ENCODE results near the gene EPB41L3. TPM values are rescaled to one million over a fixed set of nuclear protein-coding genes. Genes with fewer than 3 reads are reported as not detected.
"Not testable (repeated sequence)": the region's sequence is repeated elsewhere in the genome, so short reads cannot be mapped to it uniquely, and the experiment has no call there.

Gene EPB41L3
- total RNA-seq, 1 experiment from 2014 or later = 0.36 TPM

GRCh38 chr18:5488844-5489243 is 55.0 kb downstream of the EPB41L3 start:
- ATAC-seq = no peak
- BruUV-seq (replicated peaks) = no TSS peak
- CTCF ChIA-PET = no interaction called here
- no peaks in the 10 kb centered on the region for H3K4me1 ChIP-seq (ENCODE audit: control insufficient read depth, insufficient read depth, low read length)
- TF ChIP-seq TCF7L2 (IDR thresholded peaks at IDR 0.05; ENCODE audit: low read depth, low read length) (no peak), SIN3A (IDR thresholded peaks at IDR 0.05; ENCODE audit: borderline replicate concordance, insufficient read depth, low read depth, low read length) (no peak)
- H3K36me3 ChIP-seq (ENCODE audit: control insufficient read depth, insufficient read depth, low read length) = no peaks in the 10 kb centered on the region
- intact Hi-C loops (cut with micrococcal nuclease; ENCODE audit: unreplicated experiment) (no loop called here), in situ Hi-C loops (cut with HindIII; ENCODE audit: low pct_unique_long_range_greater_than_20kb, low sequenced_read_pairs) (no loop called here)
- DNase-seq (ENCODE audit: low read depth, low spot score) = no peak
- H3K4me3 ChIP-seq (ENCODE audit: low read depth in 2 of 2, low read length in 2 of 2) = no peak overlapping the region
- no peaks in the 10 kb centered on the region for H3K9me3 ChIP-seq (ENCODE audit: control insufficient read depth, insufficient read depth, low read depth, low read length)
- POLR2A ChIA-PET = no interaction called here
- H3K27me3 ChIP-seq (ENCODE audit: control insufficient read depth, insufficient read depth, low read length) = no peaks in the 10 kb centered on the region
- H3K27ac ChIP-seq (ENCODE audit: low read length) = no peak overlapping the region

- H3K27ac ChIP-seq (ENCODE audit: low read length); ATAC-seq; H3K4me3 ChIP-seq (ENCODE audit: low read depth in 2 of 2, low read length in 2 of 2); CTCF ChIA-PET; H3K36me3 ChIP-seq (ENCODE audit: control insufficient read depth, insufficient read depth, low read length); BruUV-seq (replicated peaks); H3K4me1 ChIP-seq (ENCODE audit: control insufficient read depth, insufficient read depth, low read length); DNase-seq (ENCODE audit: low read depth, low spot score); POLR2A ChIA-PET; H3K27me3 ChIP-seq (ENCODE audit: control insufficient read depth, insufficient read depth, low read length); intact Hi-C loops (cut with micrococcal nuclease; ENCODE audit: unreplicated experiment); H3K9me3 ChIP-seq (ENCODE audit: control insufficient read depth, insufficient read depth, low read depth, low read length); in situ Hi-C loops (cut with HindIII; ENCODE audit: low pct_unique_long_range_greater_than_20kb, low sequenced_read_pairs): not testable (repeated sequence)
Measured at GRCh38 chr18:5488044-5488443, 55.8 kb downstream of the EPB41L3 start.

DNA sequence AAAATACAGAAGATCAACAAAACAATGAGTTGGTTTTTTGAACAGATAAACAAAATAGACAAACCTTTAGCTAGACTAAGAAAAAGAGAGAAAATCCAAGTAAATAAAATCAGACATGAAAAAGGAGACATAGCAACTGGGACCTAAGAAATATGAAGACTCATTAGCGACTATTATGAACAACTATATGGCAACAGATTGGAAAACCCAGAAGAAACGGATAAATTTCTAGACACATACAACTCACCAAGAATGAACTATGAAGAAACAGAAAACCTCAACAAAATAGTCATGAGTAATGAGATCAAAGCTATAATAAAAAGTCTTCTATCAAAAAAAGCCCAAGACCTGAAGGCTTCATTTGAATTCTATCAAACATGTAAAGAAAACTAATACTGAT is 59.3 kb downstream of the EPB41L3 start:
- ATAC-seq (no peak), DNase-seq (ENCODE audit: low read depth, low spot score) (no peak)
- Histone ChIP-seq H3K4me3 (ENCODE audit: low read depth in 2 of 2, low read length in 2 of 2) (no peak overlapping the region), H3K9me3 (ENCODE audit: control insufficient read depth, insufficient read depth, low read depth, low read length) (no peaks in the 10 kb centered on the region; the same call in 1 of the 2 replicates), H3K36me3 (ENCODE audit: control insufficient read depth, insufficient read depth, low read length) (no peaks in the 10 kb centered on the region), H3K4me1 (ENCODE audit: control insufficient read depth, insufficient read depth, low read length) (no peaks in the 10 kb centered on the region), H3K27me3 (ENCODE audit: control insufficient read depth, insufficient read depth, low read length) (no peaks in the 10 kb centered on the region), H3K27ac (ENCODE audit: low read length) (no peak overlapping the region)
- in situ Hi-C loops (cut with HindIII; ENCODE audit: low pct_unique_long_range_greater_than_20kb, low sequenced_read_pairs) = no loop called here
- POLR2A ChIA-PET = no interaction called here
- no TSS peak for BruUV-seq (replicated peaks)
- intact Hi-C loops (cut with micrococcal nuclease; ENCODE audit: unreplicated experiment) = no loop called here
- no peak for TF ChIP-seq POLR2AphosphoS5 (IDR thresholded peaks at IDR 0.05; ENCODE audit: low read depth, low read length)
- TF ChIP-seq TCF7L2 (IDR thresholded peaks at IDR 0.05; ENCODE audit: low read depth, low read length) = no peak
- no peak for TF ChIP-seq SIN3A (IDR thresholded peaks at IDR 0.05; ENCODE audit: borderline replicate concordance, insufficient read depth, low read depth, low read length)
- TF ChIP-seq REST (IDR thresholded peaks at IDR 0.05; ENCODE audit: insufficient read depth in 1 of 2, low read depth in 2 of 2, low read length in 1 of 2) = no peak
- no peak for TF ChIP-seq CTCF (IDR thresholded peaks at IDR 0.05)
- CTCF ChIA-PET = no interaction called here
